Left renal cortex interstitium (tissue), 4 donors: ENCODE data around the gene TSPOAP1. TPM values are rescaled to one million over a fixed set of nuclear protein-coding genes. Genes with fewer than 3 reads are reported as not detected.

Experiments
- DNase-seq, 4 donors: peaks; one replicate each; pipeline ENCODE4 v3.0.0-alpha.2; 2013; ENCODE audit warnings: low read depth in 4 of 4, low spot score in 2 of 4, missing footprints in 1 of 4
- polyA plus RNA-seq, 4 donors: library from polyadenylated mRNA; unstranded; fragments of 120-200 nt; gene quantifications; one replicate each; pipeline ENCODE4 v1.2.1, GENCODE V29; 2013; ENCODE audit not compliant: insufficient read length in 4 of 4

TSPOAP1 gene
- polyA plus RNA-seq, 4 donors: 33.2 to 77.6 (median 60.3) TPM

DNA sequence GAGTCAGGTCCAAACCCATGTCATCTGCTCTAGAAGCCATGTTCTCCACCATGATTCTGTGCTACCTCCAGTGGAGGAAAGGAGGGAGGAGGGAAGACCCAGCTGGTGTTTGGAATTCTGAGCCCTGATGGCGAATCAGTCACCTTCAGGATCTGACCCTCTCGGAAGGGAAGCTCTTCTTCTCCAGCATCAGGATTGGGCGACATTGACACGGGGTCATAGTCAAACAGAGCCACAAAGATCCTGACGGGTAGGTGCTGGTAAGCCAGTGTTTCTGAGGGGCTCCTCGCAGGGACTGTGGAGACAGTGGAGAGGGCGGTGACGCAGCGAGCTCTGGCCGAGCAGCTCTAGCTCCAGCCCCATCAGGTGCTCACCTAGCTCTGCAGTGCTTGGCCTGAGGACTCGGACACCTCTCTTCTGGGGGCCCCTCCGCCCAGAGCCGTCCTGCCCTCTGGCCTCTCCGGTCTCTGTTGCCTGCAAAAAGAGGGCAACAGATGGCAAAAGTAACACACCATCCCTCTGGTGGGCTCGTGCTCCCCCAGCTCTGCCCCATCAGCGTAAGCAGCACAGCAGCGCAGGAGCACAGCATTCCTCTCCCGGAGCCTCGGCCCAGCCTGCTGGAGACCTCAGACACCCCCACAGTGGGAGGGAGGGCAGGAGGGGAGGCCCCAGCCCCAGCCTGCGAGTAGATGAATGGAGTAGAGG, 21.0 kb downstream of the TSPOAP1 start:
- DNase-seq: no peak

DNA sequence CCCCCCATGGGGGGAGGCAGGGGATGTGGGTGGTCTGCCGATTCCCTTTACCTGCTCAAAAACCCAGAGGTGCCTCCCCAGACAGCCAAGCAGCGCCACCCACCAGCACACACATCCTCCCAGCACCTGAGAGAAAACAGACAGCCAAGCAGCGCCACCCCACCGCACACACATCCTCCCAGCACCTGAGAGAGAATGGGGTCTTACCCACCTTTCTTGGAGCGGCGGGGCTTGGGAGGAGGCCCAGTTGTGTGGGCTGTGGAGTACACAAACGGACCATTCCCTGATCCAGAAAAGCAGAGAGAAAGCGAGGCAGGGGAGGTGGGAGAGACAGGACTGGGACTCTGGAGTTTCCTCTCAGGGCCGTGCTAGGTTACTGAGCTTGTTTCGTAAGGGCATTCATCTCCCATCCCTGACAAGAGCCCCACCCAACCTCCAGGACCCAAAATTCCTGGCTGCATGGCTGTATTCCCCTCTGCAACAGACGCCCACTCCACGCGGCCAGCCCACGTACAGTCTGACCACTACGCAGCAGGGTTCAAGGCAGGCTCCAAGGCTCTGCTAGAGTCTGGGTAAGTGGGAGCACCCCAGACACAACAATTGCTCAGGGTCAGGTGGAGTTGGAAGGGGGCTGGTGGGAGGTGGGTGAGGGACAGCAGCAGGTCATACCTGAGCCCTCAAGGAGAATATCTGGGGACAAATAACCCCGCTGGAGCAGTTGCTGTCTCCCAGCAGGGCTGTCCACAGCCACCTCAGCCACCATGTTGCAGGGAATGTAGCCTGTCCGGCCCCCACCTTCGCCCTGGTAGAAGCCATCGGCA, 22.3 kb downstream of the TSPOAP1 start:
- no peak for DNase-seq

DNA sequence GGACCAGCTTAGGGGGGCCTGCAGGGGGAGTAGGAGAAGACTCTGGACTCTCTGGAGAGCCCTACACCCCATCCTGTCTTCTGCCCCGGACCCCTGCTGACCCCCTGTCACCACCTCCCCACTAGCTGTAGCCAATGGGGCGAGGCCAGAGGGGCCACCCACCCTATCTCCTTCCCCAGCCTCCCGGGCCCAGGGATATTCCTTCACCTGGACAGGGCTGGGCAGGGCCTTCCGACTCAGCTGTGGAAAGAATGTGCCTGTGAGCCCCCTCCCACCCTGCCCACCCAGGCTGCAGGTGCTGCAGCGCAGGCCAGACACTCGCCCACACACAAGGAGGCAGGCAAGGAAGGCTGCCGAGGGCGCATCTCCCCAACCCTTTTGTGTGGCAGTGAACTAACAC, 23.0 kb downstream of the TSPOAP1 start:
- DNase-seq: no peak

DNA sequence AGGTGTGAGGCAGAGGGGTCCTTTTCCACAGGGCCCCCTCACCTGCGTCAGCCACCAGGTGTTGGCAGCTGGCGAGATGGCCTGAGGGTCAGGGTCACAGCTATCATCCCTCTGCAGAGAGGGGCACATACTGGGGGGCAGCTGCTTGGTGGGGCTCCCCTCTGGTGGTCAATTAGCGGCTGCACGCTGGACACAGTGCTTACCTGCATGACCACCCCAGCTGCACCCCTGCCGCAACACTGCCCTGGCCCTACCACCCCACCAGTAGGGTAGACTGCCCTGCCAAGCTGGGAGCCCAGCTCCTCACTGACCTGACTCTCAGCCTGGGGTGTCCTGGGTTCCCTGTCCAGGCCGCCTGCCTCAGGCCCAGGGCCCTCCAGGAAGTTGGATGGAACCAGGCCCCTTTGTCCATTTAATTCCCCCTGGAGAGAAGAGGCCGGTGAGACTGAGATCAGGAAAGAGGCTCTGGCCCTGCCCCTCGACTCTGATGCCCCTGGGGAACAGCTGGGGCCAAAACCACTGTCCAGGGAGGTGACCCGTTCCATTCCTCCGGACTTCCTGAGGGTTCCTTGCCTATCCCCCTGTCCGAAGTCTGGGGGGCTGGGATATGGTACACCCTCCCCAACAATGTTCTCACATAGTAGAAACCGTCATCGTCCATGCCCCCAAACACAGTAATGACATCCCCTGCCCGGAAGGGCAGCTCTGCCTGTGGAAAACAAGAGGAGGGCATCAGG, 23.7 kb downstream of the TSPOAP1 start:
- DNase-seq: no peak

DNA sequence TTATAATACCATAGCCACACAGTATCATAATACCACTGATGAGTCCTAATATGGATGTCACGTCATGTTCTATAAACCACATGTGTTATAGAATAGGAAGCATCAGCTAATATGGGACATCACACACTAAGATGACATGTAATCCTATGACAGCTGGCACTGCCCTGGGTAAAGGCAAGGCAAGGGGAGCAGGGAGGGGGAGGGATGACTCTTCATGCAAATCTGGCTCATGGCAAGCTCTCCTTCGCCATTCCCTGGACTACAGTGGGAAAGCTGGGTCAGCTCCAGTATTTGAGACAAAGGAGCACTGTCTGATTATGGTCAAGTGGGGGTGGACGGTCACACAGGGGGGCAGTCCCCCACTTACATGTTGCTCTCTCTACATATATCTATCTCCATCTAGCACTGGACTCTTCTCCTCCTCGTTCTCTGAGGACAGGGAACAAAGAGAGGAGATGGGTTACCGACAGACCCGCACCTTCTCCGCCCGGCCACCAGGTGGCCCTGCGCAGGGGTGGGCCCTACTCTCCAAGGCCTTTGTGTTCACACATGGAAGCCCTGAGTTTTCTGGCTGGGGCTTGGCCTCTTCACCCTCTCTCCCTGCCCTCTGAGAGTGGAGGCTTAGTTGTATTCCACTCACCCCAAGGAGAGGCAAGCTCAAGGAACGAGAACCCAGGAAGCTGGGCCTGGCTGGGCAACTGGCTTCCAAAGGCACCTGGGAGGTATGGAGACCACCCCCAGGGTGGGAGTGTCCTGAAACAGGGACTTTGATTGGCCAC, 24.4 kb downstream of the TSPOAP1 start:
- no peak for DNase-seq

DNA sequence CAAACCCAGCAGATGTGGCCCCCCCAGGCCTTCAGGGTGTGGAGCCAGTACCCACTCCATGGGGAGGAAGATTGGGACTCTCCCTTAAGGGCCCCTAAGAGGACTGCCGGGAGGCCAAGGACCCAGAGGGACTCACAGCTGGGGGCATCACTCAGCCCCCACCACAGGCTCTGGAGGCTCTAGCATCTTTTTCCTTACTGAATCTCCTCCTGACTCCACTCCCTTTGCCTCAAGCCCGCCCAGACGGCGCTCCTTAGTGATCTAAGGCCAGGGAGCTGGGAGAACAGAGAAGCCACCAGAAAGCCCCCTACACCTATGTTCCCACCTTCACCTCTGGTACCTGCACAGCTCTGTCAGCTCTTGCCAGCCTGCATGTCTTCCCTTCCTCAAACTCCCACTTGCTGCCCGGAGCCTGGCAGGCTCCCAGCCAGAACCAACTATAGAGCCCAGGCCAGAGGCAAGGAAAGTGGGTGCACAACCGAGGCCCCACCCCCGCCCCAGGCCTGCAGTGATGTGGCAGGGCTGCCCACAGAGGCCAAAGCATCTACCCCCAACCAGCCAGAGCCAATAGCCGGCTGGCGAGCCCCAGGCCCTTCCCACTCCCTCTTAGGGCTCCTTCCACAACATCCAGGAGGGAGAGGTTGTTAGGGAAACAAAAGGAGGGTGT, 25.5 kb downstream of the TSPOAP1 start:
- DNase-seq: no peak

DNA sequence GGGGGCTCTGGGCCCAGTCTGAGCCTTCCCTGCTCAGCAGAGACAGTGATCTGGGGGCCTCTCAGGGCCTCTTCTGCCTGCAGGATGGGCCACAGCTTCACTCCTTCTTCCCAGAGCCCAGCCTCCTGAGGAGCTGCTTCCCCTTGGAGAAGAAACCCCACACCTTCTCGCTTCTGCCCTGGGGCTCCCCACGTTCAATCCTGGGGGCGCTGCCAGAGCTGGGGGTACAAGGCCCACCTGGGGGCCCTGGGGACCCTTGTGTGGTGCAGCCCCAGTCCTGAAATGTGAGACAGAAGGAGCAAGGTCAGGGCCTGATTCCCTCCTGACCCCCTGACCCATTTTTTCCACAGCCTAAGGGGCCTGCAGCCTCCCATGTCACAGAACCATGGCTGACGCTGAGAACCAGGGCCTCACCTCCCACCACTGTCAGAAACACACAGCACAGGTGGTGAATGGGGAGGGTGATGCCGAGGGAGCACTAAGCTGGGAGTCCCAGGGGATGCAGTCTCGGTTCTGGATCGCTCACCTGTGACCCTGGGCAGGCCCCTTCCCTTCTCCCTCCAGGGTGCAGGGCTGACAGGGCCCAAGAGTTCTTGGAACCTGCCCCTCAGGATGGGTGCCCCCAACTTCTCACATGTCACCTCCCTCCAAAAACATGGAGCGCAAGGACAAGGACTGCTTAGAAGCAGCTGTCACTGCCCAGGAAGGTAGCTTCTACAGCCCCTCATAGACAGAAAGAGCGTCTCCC, 26.2 kb downstream of the TSPOAP1 start:
- no peak for DNase-seq

DNA sequence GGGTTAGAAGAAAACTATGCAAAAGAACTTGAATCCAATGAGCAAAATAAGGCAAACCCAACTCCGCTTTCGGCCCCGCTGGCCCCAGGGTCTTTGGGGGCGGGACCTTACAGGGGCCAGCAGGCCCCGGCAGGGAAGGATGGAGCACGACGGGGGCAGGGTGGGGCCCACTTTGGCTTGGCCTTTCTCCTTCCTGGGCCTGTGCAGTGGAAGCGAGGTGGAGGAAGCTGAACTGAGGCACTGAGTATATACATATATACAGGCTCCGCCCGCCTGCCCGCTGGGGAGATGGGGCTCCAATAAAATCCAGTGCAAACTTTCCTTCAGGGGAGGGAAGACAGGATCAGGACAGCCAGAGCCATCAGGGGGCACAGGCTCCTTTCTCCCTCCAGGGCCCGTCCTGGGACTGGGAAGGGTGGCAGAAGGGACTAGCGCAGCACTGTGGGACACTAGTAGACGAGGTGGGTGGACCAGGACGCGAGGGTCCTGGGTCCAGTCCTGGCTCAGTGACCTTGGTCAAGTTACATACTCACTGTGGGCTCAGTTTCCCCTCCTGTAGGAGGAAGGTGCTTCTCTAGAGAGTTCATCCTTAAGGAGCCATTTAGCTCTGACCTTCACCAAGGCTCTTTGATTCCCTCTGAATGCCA, 27.0 kb downstream of the TSPOAP1 start:
- no peak for DNase-seq

DNA sequence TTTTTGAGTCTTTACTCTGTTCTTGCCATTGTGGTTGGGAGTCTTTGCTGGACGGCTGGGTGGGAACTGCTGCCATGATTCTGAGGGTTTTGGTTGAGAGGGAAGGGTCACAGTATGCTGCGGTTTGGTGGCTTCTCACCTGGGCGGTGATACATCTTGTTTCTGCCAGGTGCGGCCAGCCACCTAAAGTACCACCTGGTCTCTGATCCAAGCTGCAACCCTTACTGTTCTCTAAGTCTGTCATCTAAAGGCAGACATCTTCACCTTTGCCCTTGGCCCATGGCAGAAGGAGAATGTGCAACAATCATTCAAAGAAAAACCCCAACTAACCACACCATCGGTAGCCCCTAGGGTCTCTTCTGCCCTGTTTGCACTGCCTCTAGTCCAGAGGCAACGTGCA, 28.3 kb downstream of the TSPOAP1 start:
- DNase-seq: no peak

DNA sequence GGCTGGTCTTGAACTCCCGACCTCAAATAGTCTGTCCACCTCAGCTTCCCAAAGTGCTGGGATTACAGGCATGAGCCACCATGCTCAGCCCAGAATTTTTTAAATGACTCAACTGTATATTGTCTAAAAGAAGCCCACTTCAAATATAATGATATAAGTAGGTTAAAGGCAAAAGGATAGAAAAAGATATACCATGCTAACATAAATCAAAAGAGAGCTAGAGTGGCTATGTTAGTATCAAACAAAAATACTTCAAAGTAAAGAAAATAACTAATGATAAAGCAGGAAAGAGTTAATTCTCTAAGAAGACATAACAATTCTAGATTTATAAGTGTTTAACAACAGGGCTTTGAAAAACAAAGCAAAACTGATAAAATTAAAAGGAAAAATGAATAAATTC, 34.6 kb downstream of the TSPOAP1 start:
- DNase-seq: no peak

DNA sequence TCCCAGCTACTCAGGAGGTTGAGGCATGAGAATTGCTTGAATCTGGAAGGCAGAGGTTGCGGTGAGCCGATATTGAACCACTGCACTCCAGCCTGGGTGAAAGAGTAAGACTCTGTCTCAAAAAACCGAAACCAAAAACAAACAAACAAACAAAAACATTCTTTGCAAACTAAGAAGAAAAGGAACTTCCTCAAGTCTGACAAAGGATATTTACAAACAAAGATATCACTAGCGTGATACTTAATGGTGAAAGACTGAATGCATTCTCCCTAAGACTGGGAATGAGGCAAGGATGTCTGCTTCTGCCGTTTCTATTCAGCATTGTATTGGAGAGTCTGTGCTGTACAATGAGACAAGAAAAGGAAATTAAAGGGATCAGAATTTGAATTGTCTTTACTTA, 37.3 kb downstream of the TSPOAP1 start:
- no peak for DNase-seq

DNA sequence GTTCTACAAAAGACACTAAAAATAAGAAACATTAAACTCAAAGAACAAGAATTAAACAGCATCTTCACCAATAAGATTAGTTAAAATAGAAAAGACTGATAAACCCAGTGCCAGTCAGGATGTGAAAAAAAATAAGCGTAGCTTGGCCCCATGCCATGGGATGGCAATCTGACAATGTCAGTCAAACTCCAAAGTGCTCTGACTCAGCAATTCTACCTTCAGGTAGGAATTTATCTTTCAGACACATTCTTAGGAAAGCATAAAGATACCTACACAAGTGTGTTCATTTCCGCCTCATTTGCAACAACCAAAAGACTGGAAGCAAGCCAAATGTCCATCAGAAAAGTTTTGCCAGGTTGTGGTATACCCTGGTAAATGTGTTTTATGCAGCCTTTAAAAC, 38.7 kb downstream of the TSPOAP1 start:
- DNase-seq: no peak

DNA sequence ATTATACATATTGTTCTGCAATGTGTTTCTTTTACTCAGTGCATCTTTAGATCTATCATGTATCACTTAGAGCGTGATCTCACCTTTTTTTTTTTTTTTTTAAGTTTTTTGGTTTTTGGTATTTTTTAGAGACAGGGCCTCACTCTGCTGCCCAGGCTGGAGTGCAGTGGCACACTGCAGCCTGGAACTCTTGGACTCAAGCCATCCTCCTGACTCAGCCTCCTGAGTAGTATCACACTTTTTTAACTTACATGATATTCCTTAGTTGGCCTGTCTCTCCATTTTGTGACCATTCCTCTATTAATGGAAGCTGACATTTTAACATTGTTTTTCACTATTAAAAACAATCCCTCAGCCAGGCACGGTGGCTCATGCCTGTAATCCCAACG, 43.2 kb downstream of the TSPOAP1 start:
- no peak for DNase-seq

DNA sequence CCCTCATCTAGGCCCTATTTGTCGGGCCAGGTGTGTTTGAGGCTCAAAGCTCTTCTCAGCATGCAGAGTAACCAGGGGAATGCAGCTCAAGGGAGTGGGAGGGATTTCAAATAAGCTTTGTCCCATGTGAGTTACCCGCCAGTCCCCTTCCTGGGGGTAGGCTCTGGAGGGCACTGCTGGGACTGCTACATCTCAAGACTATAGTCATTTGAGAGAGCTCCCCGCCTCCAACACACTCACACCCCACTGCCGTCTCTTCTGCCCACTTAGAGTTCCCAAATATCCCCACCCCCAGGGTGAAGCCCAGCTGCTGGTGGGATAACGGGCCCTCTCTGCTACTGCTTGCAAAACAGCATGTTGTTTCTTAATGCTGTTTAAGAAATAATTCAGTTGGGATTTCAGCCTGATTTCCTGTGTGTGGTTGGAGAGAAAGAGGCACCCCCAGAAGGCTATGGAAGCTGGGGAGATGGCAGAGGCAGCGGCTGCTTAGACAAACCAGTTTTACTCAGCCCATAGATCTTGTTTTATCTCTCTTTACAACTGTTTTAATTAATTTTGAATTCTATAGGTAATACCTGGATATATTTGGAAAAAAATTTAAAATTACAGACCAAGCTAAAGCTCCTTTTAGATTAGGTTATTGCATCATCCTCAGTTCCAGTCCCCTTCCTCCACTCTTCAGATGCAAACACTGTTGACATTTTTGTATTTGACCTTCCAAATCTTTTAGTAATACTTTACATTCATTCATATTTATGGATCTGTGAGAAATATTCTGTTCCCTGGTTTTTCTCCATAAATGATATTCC, 43.8 kb downstream of the TSPOAP1 start:
- DNase-seq: no peak

DNA sequence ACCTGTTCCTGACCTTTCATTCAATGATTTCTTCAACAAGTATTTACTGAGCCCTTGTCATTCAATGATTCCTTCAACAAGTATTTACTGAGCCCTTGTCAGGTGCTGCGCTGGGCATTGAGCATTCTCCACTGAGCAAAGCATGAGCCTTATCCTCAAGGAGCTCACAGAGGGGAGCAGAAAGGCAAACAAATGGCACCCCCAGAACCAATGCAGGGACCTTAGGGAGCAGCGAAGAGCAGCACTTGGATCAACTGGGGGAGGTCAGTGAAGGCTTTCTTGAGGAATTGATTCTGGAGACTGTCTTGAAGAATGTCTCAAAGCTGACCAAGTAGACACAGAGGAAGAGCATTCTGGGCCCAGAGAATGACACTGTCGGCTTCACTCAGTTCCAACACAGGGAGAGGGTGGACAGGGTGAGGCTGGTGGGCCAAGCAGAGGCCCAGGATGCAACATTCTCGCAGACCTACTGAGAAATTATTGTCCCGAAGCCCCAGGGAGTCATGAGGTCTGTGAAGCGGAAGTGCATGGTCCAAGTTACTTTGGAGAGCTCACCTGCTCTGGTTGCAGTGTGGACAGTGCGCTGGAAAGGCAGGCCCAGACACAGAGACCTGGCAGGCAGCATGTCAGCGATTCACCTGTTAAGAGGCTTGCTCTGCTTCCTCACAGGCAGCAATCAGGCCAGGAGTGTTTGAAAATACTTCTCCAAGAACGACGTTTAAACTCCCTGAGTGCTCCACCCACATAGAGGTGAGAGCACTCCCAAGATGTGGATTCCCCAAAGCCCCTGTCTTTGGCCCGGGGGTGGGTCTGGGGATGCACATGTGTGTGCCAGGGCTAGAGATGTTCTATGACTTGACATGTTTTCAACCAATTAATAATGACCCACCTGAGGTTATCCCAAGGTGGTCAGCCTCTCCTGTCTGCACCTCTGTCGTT, 44.7 kb downstream of the TSPOAP1 start:
- no peak for DNase-seq

DNA sequence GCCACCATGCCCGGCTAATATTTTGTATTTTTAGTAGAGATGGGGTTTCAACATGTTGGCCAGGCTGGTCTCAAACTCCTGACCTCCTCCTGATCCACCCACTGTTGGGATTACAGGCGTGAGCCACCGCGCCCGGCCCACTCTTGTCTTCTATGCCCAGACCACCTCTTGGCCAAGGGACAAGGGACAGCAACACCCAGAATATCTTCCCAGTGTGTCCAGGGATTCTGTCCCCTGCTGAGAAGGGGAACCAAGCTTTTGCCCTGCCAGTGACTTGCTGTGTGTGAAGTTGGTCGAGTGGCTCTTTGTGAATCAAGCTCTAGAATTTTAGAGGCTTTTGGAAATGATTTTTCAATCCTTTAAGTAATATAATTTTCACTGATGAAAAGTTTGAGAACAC, 46.2 kb downstream of the TSPOAP1 start:
- DNase-seq: no peak

DNA sequence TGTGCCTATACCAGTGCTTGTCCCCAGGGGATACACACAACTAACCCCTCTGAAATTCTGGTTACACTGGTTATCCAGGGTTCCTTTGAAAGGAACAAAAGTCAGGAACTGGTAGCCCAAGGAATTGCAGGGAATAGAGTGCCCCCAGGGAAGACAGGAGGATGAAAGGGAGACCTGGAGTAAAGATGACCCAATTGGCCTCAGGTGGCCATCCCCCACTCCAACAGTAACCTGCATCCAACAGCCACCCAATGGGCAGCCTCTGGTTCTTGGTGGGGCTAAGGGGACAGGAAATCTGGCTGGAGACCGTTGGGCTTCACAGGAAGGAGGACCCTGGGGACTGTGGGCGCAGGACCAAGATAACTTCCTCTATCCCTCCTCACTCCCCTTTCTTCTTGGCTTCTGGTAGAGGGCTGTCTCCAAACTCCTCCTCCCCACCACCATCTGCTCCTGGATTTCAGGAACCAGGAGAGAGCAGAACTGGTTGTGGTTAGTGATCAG, 47.0 kb downstream of the TSPOAP1 start:
- DNase-seq: no peak
